ENCODE results near the gene IFT81.

DNA sequence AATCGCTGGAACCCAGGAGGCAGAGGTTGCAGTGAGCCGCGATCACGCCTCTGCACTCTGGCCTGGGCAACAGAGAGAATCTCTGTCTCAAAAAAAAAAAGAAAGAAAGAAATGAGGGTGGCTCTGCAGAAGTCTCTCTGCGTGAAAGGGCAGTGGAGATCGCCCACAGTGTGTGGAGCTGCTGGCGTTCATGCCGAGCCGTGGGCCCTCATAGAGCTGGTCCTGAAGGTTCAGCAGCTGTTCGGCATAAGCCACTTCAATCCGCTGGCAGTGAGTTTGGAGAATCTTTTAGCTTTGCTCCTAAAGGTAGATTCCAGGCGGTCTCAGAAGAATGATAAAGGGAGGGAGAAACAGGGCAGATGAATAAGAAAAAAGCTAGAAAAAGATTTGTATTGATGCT lies 120.2 kb downstream of the IFT81 start:
- TF ChIP-seq, protein P1, sequence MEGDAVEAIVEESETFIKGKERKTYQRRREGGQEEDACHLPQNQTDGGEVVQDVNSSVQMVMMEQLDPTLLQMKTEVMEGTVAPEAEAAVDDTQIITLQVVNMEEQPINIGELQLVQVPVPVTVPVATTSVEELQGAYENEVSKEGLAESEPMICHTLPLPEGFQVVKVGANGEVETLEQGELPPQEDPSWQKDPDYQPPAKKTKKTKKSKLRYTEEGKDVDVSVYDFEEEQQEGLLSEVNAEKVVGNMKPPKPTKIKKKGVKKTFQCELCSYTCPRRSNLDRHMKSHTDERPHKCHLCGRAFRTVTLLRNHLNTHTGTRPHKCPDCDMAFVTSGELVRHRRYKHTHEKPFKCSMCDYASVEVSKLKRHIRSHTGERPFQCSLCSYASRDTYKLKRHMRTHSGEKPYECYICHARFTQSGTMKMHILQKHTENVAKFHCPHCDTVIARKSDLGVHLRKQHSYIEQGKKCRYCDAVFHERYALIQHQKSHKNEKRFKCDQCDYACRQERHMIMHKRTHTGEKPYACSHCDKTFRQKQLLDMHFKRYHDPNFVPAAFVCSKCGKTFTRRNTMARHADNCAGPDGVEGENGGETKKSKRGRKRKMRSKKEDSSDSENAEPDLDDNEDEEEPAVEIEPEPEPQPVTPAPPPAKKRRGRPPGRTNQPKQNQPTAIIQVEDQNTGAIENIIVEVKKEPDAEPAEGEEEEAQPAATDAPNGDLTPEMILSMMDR (IDR thresholded peaks at IDR 0.05; ENCODE audit: borderline replicate concordance, extremely low read depth, low read length, poor library complexity, severe bottlenecking) = no peak
- no peak for TF ChIP-seq EZH2 (IDR thresholded peaks at IDR 0.05; ENCODE audit: borderline replicate concordance, low read depth, low read length, severe bottlenecking)

Data from DND-41 (cell line).